ENCODE measurements around the gene MYDGF. TPM values are rescaled to one million over a fixed set of nuclear protein-coding genes. Genes with fewer than 3 reads are reported as not detected.

Gene MYDGF
- total RNA-seq, 1 experiment from 2014 or later = 81.2 TPM

GRCh38 chr19:4711211-4711610 lies 41.1 kb upstream of the MYDGF start:
- peaks cover 55% of the 10 kb centered on the region for H3K36me3 Mint-ChIP-seq (ENCODE audit: insufficient read depth, unreplicated experiment)
- peaks cover 11% of the 10 kb centered on the region for H3K4me1 Mint-ChIP-seq (ENCODE audit: low read depth, unreplicated experiment)
- no peaks in the 10 kb centered on the region for H3K27me3 Mint-ChIP-seq (ENCODE audit: unreplicated experiment)
- CTCF ChIA-PET = interaction anchor here (0.6 kb wide), 1 partner anchor 901 kb away, joined by 3 read pairs; no protein-coding TSS in a partner anchor
- H3K9me3 Mint-ChIP-seq (ENCODE audit: low read depth, unreplicated experiment) = no peaks in the 10 kb centered on the region
- BruUV-seq (replicated peaks) = TSS peak; percentile 22
- TF ChIP-seq, protein P1, sequence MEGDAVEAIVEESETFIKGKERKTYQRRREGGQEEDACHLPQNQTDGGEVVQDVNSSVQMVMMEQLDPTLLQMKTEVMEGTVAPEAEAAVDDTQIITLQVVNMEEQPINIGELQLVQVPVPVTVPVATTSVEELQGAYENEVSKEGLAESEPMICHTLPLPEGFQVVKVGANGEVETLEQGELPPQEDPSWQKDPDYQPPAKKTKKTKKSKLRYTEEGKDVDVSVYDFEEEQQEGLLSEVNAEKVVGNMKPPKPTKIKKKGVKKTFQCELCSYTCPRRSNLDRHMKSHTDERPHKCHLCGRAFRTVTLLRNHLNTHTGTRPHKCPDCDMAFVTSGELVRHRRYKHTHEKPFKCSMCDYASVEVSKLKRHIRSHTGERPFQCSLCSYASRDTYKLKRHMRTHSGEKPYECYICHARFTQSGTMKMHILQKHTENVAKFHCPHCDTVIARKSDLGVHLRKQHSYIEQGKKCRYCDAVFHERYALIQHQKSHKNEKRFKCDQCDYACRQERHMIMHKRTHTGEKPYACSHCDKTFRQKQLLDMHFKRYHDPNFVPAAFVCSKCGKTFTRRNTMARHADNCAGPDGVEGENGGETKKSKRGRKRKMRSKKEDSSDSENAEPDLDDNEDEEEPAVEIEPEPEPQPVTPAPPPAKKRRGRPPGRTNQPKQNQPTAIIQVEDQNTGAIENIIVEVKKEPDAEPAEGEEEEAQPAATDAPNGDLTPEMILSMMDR (IDR thresholded peaks at IDR 0.05; ENCODE audit: unreplicated experiment) = no peak
- H3K27ac Mint-ChIP-seq (ENCODE audit: unreplicated experiment) = no peak overlapping the region
- no peak for DNase-seq
- H3K4me3 Mint-ChIP-seq (ENCODE audit: low read depth, unreplicated experiment) = no peak overlapping the region
- intact Hi-C loops (cut with micrococcal nuclease; ENCODE audit: unreplicated experiment) = no loop called here

DNA sequence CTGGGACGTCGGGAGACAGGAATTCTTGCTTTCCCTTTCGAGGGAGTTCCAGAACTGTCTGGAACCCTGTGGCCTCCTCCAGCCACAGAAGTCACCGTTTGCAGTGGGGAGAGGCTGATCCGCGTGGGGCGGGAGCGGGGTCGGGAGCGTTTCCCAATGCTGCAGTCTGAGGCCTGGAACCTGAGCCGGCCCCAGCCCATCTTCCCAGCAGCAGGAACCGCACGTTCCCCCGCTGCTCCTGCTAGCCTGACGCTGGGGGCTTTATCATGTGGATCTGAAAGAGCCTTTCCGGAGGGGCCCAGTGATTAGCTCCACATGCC lies 40.1 kb upstream of the MYDGF start:
- no peak overlapping the region for H3K4me3 Mint-ChIP-seq (ENCODE audit: low read depth, unreplicated experiment)
- no peak for DNase-seq
- intact Hi-C loops (cut with micrococcal nuclease; ENCODE audit: unreplicated experiment) = no loop called here
- H3K36me3 Mint-ChIP-seq (ENCODE audit: insufficient read depth, unreplicated experiment) = peaks cover 49% of the 10 kb centered on the region
- TF ChIP-seq, protein P1 (IDR thresholded peaks at IDR 0.05; ENCODE audit: unreplicated experiment) = no peak
- CTCF ChIA-PET = no interaction called here
- H3K4me1 Mint-ChIP-seq (ENCODE audit: low read depth, unreplicated experiment) = peaks cover 19% of the 10 kb centered on the region
- no peak overlapping the region for H3K27ac Mint-ChIP-seq (ENCODE audit: unreplicated experiment)
- H3K27me3 Mint-ChIP-seq (ENCODE audit: unreplicated experiment) = no peaks in the 10 kb centered on the region
- BruUV-seq (replicated peaks) = no TSS peak
- no peaks in the 10 kb centered on the region for H3K9me3 Mint-ChIP-seq (ENCODE audit: low read depth, unreplicated experiment)

- Mint-ChIP-seq H3K36me3 (ENCODE audit: insufficient read depth, unreplicated experiment) (peaks cover 46% of the 10 kb centered on the region), H3K4me1 (ENCODE audit: low read depth, unreplicated experiment) (peaks cover 15% of the 10 kb centered on the region), H3K27ac (ENCODE audit: unreplicated experiment) (no peak overlapping the region), H3K9me3 (ENCODE audit: low read depth, unreplicated experiment) (no peaks in the 10 kb centered on the region), H3K4me3 (ENCODE audit: low read depth, unreplicated experiment) (no peak overlapping the region), H3K27me3 (ENCODE audit: unreplicated experiment) (no peaks in the 10 kb centered on the region)
- TF ChIP-seq, protein P1 (IDR thresholded peaks at IDR 0.05; ENCODE audit: unreplicated experiment) = no peak
- no TSS peak for BruUV-seq (replicated peaks)
- DNase-seq = no peak
- CTCF ChIA-PET = no interaction called here
- intact Hi-C loops (cut with micrococcal nuclease; ENCODE audit: unreplicated experiment) = no loop called here
Measured at GRCh38 chr19:4709440-4710280, 39.5 kb upstream of the MYDGF start.

- peaks cover 9% of the 10 kb centered on the region for H3K4me1 Mint-ChIP-seq (ENCODE audit: low read depth, unreplicated experiment)
- H3K4me3 Mint-ChIP-seq (ENCODE audit: low read depth, unreplicated experiment) = no peak overlapping the region
- TF ChIP-seq, protein P1 (IDR thresholded peaks at IDR 0.05; ENCODE audit: unreplicated experiment) = no peak
- peaks cover 45% of the 10 kb centered on the region for H3K36me3 Mint-ChIP-seq (ENCODE audit: insufficient read depth, unreplicated experiment)
- no TSS peak for BruUV-seq (replicated peaks)
- CTCF ChIA-PET = no interaction called here
- H3K9me3 Mint-ChIP-seq (ENCODE audit: low read depth, unreplicated experiment) = no peaks in the 10 kb centered on the region
- DNase-seq = no peak
- no peak overlapping the region for H3K27ac Mint-ChIP-seq (ENCODE audit: unreplicated experiment)
- intact Hi-C loops (cut with micrococcal nuclease; ENCODE audit: unreplicated experiment) = no loop called here
- no peaks in the 10 kb centered on the region for H3K27me3 Mint-ChIP-seq (ENCODE audit: unreplicated experiment)
Measured at GRCh38 chr19:4707956-4708650, 38.0 kb upstream of the MYDGF start.
